Sigmoid colon (tissue), 4 donors: ENCODE results near the gene TEX264.

Source experiments
- POLR2A ChIP-seq, 2 donors: fragments of 450-650 bp; IDR thresholded peaks; one replicate each; pipeline ENCODE4 v1.6.1; 2016; ENCODE audit warnings: antibody characterized with exemption in 2 of 2, mild to moderate bottlenecking in 2 of 2, moderate library complexity in 2 of 2
- POLR2AphosphoS5 ChIP-seq, 4 donors: sonication (generic); formaldehyde crosslinking; IDR thresholded peaks; one replicate each; pipeline ENCODE4 v1.6.1; 2017; ENCODE audit warnings: antibody characterized with exemption in 4 of 4
- TF ChIP-seq, protein P1 (sequence below), 4 experiments: fragments of 450-650 bp in 3 of 4; fragments of 200-600 bp in 1 of 4; IDR thresholded peaks; one replicate each; pipeline ENCODE4 v1.5.1; 2016 to 2019; ENCODE audit warnings: antibody characterized with exemption in 4 of 4, mild to moderate bottlenecking in 3 of 4, moderate library complexity in 2 of 4

DNA sequence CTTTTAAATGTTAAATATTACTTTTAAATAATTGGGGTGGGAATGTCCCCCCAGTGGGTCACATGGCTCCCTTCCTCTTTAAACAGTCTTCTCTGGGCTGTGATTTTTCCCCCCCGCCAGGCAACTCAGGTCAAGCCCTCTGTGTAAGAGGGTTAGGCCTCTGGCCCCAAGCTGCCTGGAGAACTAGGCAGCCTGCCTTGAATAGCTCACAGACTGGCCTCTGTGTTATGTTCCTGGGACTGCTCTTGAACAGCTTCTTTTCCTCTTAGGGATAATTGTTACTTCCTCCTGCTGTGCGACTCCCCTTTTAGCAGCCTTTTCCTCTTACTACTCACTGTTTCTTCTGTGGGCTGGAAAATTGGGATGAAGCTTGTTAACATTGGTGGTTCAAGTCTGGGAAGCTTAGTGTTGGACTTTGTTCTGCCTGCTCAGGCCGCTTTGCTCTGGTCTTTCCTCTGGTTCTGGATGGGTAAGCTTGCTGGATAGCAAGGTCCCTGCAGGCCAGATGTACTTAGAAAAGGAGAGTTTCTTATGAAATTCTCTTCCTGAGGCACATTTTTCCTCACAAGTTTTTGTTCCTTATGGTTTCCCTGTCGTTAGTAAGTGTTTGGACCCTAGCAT lies 2.2 kb downstream of the TEX264 start:
- TF ChIP-seq, protein P1, sequence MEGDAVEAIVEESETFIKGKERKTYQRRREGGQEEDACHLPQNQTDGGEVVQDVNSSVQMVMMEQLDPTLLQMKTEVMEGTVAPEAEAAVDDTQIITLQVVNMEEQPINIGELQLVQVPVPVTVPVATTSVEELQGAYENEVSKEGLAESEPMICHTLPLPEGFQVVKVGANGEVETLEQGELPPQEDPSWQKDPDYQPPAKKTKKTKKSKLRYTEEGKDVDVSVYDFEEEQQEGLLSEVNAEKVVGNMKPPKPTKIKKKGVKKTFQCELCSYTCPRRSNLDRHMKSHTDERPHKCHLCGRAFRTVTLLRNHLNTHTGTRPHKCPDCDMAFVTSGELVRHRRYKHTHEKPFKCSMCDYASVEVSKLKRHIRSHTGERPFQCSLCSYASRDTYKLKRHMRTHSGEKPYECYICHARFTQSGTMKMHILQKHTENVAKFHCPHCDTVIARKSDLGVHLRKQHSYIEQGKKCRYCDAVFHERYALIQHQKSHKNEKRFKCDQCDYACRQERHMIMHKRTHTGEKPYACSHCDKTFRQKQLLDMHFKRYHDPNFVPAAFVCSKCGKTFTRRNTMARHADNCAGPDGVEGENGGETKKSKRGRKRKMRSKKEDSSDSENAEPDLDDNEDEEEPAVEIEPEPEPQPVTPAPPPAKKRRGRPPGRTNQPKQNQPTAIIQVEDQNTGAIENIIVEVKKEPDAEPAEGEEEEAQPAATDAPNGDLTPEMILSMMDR (IDR thresholded peaks at IDR 0.05): no peak
- TF ChIP-seq POLR2AphosphoS5 (IDR thresholded peaks at IDR 0.05) (no peak), POLR2A (IDR thresholded peaks at IDR 0.05) (no peak)
